GM10248 (cell line): ENCODE measurements around the gene ARHGEF10L.

Source experiments
- CTCF ChIA-PET: fragments of 300-600 bp; sonication (Branson Sonifier 250); formaldehyde crosslinking; extraction: SDS; loops from one replicate; lab custom pipeline; 2021; ENCODE audit warnings: antibody characterized with exemption; lab: Yijun Ruan, JAX
- POLR2A ChIA-PET: fragments of 350-650 bp; sonication (Branson Sonifier 250); formaldehyde crosslinking; extraction: SDS; loops from one replicate; lab custom pipeline; 2020; ENCODE audit warnings: antibody characterized with exemption; lab: Yijun Ruan, JAX
- DNase-seq: peaks from one replicate; pipeline ENCODE4 v3.0.0; 2012; ENCODE audit errors: extremely low spot score
- TF ChIP-seq, protein P1 (sequence below): IDR thresholded peaks from 2 replicates; pipeline ENCODE4 v1.5.1; 2012; ENCODE audit warnings: mild to moderate bottlenecking, low read depth; ENCODE audit errors: extremely low read depth, missing control alignments, control extremely low read depth

The ARHGEF10L gene

DNA sequence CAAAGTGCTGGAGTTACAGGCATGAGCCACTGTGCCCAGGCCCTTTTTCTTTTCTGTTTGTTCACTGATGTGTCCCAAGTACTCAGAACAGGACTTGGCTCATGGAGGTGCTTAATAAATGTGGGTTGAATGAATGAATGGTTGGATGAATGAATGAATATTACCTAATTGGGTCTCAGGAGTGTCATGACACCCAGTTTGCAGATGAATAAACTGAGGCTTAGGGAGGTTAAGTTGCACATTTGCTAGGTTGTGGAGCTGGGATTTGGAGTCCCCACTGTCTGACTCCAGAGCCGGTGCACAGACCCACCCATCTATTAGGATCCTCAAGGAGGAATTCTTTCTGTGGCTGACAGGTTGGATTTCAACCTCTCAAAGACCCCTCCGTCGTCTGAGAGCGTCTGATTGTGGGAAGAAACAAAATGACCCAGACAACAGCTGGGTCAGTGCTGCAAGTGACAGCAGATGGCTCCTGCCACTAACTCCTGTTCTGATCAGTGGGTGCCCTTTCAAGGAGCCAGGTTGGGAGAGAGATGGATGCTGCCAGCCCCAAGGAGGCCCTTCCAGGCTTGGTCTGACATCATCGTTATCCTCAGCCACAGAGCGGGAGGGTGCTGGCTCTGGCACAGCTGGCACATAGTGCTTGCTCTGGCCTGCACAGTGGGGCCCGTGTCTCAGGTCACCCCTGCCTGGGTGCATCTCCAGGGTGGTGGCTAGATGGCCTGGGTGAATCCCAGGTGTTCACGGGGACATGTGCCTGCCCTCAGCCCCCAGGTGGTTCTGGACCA, 24.2 kb downstream of the ARHGEF10L start:
- no peak for DNase-seq
- TF ChIP-seq, protein P1, sequence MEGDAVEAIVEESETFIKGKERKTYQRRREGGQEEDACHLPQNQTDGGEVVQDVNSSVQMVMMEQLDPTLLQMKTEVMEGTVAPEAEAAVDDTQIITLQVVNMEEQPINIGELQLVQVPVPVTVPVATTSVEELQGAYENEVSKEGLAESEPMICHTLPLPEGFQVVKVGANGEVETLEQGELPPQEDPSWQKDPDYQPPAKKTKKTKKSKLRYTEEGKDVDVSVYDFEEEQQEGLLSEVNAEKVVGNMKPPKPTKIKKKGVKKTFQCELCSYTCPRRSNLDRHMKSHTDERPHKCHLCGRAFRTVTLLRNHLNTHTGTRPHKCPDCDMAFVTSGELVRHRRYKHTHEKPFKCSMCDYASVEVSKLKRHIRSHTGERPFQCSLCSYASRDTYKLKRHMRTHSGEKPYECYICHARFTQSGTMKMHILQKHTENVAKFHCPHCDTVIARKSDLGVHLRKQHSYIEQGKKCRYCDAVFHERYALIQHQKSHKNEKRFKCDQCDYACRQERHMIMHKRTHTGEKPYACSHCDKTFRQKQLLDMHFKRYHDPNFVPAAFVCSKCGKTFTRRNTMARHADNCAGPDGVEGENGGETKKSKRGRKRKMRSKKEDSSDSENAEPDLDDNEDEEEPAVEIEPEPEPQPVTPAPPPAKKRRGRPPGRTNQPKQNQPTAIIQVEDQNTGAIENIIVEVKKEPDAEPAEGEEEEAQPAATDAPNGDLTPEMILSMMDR, result no peak
- ChIA-PET CTCF (no interaction called here), POLR2A (no interaction called here)

DNA sequence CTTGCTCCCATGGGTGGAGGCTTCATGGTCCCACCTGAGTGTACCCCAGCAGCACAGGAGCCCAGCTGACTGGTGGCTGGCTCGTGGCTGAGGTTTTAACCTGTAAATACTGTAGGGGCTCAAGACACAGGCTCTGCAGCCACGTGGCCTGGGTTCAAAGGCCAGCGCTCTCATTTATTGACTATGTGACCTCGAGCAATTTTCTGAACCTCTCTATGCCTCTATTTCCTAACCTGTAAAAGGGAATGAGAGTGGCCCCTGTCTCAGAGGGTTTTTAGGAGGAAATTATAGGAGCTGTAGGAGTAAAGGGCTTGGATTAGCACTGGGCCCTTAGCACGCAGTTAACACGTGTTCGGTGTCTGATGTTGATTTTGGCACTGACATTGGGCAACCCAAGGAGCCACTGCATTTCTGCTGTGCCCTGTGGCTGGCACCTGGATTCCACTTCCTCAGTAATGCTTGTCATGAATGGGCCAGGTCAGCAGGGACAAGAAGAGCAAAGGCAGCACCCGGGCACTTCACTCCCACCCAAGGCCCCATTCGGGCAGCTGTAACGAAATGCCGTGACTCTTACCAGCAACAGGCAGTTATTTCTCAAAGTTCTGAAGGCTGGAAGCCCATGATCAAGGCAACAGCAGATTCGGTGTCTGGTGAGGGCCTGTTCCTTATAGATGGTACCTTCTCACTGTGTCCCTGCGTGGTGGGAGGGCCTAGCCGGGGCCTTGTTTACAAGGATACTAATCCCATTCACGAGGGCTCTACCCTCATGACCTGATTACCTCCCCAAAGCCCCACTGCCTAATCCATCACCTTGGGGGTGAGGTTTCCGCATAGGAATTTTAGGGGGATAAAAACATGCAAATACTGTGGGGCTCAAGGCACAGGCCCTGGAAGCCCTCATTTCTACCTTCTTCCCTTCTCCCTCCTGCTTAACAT, 25.2 kb downstream of the ARHGEF10L start:
- ChIA-PET CTCF (interaction anchor here (1.3 kb wide), 1 partner anchor 15 kb away, joined by 3 read pairs; no protein-coding TSS in a partner anchor), POLR2A (no interaction called here)
- no peak for DNase-seq
- TF ChIP-seq, protein P1, result no peak

- POLR2A ChIA-PET, result no interaction called here
- TF ChIP-seq, protein P1, result no peak
- no peak for DNase-seq
- CTCF ChIA-PET, result interaction anchor here (1.3 kb wide), 1 partner anchor 16 kb away, joined by 3 read pairs; no protein-coding TSS in a partner anchor
These were observed 26.2 kb downstream of the ARHGEF10L start for GRCh38 chr1:17565461-17566252.

DNA sequence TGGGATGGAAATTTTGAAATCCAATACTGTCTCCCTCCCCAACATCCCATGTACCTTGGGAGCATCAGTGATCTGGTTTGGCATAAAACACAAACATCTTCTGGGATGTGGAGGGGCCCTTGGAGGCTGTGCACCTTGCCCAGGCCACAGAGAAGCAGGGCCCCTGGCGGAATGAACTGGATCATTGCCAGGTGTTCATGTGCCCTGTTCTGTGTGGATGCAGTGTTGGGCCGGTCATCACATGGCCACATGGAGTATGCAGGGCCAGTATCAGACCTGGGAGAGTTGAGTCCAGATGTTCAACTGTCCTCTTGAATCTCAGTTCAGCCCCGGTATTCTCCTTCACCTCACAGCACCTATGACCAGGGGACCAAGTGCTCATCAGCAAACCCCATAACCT, 26.9 kb downstream of the ARHGEF10L start:
- POLR2A ChIA-PET, result no interaction called here
- DNase-seq, result no peak
- TF ChIP-seq, protein P1, result no peak
- CTCF ChIA-PET, result interaction anchor here (1.3 kb wide), 1 partner anchor 16 kb away, joined by 3 read pairs; no protein-coding TSS in a partner anchor

- ChIA-PET CTCF (interaction anchor here (1.2 kb wide), 1 partner anchor 40 kb away, joined by 4 read pairs; no protein-coding TSS in a partner anchor), POLR2A (no interaction called here)
- no peak for DNase-seq
- TF ChIP-seq, protein P1, result no peak
These were observed 27.4 kb downstream of the ARHGEF10L start for GRCh38 chr1:17566892-17567291.
